ENCODE data around the gene SLC25A45. TPM values are rescaled to one million over a fixed set of nuclear protein-coding genes. Genes with fewer than 3 reads are reported as not detected.
A peak's percentile ranks its signal among the peaks of the same experiment; 100 is the strongest.

Gene SLC25A45
- 4.6 TPM for total RNA-seq

- peak; percentile 90 for DNase-seq
Observed at GRCh38 chr11:65382033-65382803, at the start of gene SLC25A45. Gene SLC25A45 (minus strand): TSS chr11:65382646. CDS start chr11:65381951, 695 bp downstream.

- DNase-seq: no peak
Observed at GRCh38 chr11:65431451-65432099, 49.1 kb upstream of the SLC25A45 start.

DNA sequence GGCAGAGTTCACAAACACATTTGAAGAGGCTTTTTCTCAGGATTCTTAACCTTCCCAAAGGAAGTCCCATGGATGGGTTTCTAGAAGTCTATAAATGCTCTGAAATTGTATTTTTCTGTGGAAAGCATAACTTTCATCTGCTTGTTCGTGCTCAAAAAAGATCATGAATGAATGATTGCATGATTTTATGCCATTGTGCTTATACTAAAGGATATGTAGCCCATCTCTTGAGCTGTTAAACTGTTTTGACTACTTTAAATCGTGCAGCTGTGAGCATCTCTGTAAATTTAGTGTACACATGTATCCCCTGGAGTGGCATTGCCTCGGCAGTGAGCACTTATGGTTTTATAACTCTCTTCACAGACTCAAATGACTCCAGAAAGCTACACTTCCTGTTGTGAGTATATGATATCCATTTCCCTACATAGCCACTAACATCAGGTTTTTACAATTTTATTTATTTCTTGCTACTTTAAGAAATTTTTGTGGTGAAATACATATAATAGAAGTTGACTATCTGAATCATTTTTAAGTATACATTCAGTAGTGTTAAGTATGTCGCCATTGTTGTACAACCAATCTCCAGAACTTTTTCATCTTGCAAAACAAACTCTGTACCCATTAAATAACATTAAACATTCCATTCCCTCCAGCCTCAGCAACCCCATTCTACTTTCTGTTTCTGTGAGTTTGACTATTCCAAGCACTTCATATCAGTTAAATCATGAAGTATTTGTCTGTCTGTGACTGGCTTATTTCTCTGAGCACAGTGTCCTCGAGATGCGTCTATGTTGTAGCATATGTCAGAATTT, 48.2 kb upstream of the SLC25A45 start:
- no peak for DNase-seq

DNA sequence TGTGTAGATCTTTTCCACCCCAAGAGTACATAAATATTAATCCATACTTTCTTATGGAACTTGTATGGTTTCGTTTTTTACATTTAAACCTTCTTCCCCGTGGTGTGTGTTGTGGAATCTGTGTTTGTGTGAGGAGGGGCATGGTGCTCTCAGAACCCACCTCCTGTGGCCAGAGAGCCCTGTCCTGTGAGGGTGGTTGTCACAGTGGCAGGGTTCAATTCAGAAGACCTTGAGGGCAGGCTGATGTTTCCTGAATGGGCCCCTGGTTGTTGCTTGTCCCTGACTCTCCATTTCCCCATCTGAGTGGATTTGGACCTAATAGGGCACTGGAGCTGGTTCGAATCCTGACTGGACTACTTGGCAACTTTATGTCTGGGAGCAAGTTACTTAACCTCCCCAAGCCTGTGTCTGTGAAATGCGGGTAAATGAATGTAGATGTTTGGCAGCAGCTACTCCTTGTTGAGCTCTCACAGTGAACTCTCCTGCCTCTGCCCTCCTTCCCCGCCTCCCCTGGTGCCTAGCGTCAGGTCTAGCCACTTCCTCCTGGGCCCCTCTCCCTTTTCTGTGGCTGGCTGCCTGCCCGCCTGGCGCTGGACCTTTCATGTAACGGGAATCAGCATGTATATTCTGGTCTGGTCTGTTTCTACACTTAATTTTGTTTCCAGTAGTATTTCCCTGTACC, 47.4 kb upstream of the SLC25A45 start:
- no peak for DNase-seq

GRCh38 chr11:65429068-65429681, 46.7 kb upstream of the SLC25A45 start:
- no peak for DNase-seq

GRCh38 chr11:65428578-65429067, 46.2 kb upstream of the SLC25A45 start:
- no peak for DNase-seq

DNA sequence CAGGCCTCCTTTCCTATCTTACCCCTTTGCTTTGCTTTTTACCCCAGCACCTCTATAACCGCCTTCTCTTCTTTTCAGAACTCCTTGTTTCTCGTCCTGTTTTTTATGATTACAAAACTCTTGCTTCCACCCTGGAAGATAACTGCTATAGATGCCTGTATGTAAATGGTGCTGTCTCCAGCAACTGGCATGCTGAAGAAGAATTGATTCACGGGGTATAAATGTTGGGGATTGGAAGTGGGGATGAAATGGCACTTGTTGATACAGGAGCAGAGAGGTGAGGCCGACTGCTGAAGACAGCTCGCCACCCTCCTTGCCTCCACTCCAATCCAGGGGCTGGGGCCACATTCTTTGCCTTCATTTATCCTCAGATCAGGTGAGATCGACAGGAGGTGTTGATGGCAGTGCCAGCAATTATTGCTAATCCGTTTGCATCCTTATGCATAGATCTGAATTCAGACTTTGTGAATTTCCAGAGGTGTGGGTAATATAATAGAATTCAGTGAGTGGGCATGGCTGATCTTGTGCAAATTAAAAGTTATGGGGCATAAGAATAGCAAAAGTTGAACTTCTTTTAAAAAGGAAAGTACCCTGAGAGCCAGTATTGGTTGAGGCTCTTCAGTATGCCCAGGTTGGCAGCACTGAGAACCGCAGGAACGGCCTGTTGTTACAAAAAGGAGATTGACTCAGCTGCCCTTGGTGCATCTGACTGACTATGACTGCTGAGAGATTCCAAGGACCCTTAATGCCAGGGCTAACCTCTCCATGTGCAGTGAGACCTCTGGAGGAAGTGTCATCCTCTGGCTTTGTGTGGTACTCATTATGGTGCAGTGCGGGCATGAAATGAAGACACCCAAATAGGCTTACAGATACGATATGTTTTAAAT, 45.5 kb upstream of the SLC25A45 start:
- no peak for DNase-seq

GRCh38 chr11:65426839-65427690, 44.6 kb upstream of the SLC25A45 start:
- no peak for DNase-seq

GRCh38 chr11:65425971-65426838, 43.8 kb upstream of the SLC25A45 start:
- DNase-seq: peak; percentile 74

DNA sequence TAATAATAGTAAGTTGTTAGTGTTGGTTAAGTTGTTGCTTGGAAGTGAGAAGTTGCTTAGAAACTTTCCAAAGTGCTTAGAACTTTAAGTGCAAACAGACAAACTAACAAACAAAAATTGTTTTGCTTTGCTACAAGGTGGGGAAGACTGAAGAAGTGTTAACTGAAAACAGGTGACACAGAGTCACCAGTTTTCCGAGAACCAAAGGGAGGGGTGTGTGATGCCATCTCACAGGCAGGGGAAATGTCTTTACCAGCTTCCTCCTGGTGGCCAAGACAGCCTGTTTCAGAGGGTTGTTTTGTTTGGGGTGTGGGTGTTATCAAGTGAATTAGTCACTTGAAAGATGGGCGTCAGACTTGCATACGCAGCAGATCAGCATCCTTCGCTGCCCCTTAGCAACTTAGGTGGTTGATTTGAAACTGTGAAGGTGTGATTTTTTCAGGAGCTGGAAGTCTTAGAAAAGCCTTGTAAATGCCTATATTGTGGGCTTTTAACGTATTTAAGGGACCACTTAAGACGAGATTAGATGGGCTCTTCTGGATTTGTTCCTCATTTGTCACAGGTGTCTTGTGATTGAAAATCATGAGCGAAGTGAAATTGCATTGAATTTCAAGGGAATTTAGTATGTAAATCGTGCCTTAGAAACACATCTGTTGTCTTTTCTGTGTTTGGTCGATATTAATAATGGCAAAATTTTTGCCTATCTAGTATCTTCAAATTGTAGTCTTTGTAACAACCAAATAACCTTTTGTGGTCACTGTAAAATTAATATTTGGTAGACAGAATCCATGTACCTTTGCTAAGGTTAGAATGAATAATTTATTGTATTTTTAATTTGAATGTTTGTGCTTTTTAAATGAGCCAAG, 42.9 kb upstream of the SLC25A45 start:
- peak; percentile 62 for DNase-seq

DNA sequence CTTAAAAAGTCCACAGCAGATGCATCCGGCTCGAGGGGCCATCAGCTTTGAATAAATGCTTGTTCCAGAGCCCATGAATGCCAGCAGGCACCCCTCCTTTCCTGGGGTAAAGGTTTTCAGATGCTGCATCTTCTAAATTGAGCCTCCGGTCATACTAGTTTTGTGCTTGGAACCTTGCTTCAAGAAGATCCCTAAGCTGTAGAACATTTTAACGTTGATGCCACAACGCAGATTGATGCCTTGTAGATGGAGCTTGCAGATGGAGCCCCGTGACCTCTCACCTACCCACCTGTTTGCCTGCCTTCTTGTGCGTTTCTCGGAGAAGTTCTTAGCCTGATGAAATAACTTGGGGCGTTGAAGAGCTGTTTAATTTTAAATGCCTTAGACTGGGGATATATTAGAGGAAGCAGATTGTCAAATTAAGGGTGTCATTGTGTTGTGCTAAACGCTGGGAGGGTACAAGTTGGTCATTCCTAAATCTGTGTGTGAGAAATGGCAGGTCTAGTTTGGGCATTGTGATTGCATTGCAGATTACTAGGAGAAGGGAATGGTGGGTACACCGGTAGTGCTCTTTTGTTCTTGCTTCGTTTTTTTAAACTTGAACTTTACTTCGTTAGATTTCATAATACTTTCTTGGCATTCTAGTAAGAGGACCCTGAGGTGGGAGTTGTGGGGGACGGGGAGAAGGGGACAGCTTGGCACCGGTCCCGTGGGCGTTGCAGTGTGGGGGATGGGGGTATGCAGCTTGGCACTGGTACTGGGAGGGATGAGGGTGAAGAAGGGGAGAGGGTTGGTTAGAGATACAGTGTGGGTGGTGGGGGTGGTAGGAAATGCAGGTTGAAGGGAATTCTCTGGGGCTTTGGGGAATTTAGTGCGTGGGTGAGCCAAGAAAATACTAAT, 42.0 kb upstream of the SLC25A45 start:
- DNase-seq: no peak

- no peak for DNase-seq
Observed at GRCh38 chr11:65423516-65424204, 41.2 kb upstream of the SLC25A45 start.

DNA sequence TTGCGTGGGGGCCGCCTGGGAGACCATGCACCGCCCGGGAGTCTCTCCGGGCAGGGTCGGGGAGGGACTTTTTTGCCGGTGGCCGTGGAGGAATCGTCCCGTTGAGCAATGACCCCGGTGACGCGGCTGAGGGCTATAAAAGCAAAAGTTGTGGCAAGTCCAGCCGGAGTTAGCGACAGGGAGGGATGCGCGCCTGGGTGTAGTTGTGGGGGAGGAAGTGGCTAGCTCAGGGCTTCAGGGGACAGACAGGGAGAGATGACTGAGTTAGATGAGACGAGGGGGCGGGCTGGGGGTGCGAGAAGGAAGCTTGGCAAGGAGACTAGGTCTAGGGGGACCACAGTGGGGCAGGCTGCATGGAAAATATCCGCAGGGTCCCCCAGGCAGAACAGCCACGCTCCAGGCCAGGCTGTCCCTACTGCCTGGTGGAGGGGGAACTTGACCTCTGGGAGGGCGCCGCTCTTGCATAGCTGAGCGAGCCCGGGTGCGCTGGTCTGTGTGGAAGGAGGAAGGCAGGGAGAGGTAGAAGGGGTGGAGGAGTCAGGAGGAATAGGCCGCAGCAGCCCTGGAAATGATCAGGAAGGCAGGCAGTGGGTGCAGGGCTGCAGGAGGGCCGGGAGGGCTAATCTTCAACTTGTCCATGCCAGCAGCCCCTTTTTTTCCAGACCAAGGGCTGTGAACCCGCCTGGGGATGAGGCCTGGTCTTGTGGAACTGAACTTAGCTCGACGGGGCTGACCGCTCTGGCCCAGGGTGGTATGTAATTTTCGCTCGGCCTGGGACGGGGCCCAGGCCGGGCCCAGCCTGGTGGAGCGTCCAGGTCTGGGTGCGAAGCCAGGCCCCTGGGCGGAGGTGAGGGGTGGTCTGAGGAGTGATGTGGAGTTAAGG, 40.4 kb upstream of the SLC25A45 start, which contains the start of gene NEAT1:
TSS of gene NEAT1 (plus strand) at position 166 of the 883 bp plus-strand sequence.
- DNase-seq: peak; percentile 90

- peak; percentile 97 for DNase-seq
Observed at GRCh38 chr11:65421794-65422632, 39.6 kb upstream of the SLC25A45 start.

Data from skin of body (tissue), 2 donors.